GM21390 (cell line): ENCODE data around the gene CFTR.
"Not testable (repeated sequence)": the region's sequence is repeated elsewhere in the genome, so short reads cannot be mapped to it uniquely, and the experiment has no call there.

ENCODE experiments used
- ATAC-seq: cut with Tn5 transposase; IDR thresholded peaks from one replicate; pipeline ENCODE4 v1.9.1; 2021; ENCODE audit not compliant: unreplicated experiment

The CFTR gene

GRCh38 chr7:117683430-117684175, 203.8 kb downstream of the CFTR start:
- ATAC-seq, result no peak

DNA sequence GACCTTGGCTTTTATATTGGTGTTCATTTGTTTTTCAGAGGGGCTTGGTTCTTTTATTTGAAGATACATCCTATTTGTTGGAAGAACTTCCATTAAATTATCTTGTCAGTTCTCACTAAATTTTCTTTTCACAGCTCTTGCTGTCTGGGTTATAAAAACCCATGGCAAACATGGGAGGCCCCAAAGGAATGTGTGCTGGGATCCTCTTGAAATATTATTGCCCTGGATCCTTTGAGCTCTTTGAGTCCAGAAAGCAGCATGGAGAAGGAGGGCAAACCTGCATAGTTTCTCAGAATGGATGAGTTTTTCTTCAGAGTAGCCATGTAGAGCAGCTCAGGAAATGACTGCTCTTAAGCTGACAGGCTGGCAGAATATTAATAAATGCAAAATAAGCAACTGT, 206.0 kb downstream of the CFTR start:
- no peak for ATAC-seq

GRCh38 chr7:117686311-117686935, 206.6 kb downstream of the CFTR start:
- ATAC-seq, result no peak

GRCh38 chr7:117688126-117688525, 208.3 kb downstream of the CFTR start:
- no peak for ATAC-seq

DNA sequence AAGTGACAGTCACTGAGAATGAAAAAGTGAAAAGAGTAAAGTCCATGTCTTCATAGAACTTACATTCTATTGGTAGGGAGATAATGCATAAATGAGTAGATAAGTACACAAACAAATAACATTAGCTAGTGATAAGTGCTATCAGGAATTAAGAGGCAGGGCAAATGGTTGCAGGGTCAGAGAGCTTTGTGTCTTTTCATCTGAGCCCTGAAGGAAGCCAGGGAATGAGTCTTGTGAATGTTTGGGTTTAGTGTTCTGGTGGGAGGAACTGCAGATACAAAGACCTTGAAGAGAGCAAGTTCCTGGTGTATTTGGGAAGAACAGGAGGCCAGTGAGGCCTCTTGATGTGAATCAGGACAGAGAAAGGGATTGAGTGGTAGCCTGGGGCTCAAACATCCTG, 209.6 kb downstream of the CFTR start:
- no peak for ATAC-seq

DNA sequence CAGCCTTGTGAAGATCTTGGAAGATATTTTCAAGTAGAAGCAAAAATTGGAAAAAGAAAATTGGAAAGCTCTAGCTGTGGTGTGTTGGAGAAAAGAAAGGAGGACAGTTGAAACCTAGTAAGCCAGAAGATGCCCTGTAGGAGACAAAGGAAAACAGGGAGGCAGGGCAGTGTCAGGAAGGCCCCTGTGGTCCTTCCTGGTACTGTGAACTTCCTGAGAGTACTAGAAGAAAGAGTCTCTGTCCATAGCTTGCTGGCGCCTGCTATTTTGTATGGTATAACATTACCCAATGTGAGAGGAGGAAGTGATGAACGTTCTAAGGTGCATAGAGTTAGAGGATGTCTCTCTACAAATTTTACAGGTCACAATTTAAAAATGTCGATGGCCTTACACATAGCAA, 210.3 kb downstream of the CFTR start:
- ATAC-seq, result no peak

GRCh38 chr7:117692338-117692737, 212.5 kb downstream of the CFTR start:
- ATAC-seq, result no peak

DNA sequence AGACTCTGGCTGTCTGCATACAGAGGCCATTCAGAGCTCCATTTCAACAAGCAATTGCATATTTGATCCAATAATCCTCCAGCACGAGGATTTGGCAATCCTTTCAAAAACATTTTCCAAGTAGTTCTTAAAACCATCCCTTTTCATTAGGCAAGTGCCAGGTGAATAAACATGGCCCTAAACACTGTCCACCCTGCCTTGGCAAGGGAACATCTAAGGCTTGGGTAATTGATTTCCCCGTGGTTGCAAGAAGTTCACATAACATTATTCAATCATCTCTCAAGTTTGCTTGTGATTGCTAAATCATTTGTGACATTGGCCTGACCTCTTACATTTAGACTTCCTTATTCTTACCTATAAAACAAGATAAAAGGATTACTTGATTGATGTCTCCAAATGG, 218.2 kb downstream of the CFTR start:
- no peak for ATAC-seq

DNA sequence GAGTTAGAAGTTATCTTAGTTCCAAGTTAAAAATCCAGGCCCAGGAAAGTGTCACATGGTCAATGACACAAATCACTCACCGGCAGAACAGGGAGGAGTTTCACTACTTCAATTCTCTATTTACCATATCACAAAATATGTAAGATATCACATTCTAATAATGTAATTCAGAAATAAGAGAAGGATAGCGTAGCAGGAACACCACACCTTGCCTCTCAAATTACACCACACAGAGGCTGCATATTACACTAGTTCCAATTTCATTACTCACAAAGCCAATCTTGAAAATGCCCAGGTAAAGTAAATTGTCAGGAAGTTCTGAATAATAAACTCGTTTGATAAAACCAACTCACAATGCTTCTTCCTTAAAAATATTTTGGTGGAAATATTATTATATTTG, 224.2 kb downstream of the CFTR start:
- ATAC-seq, result no peak

- ATAC-seq, result no peak
Observed at GRCh38 chr7:117705630-117706029, 225.8 kb downstream of the CFTR start.

- no peak for ATAC-seq
Observed at GRCh38 chr7:117706210-117706609, 226.4 kb downstream of the CFTR start.

DNA sequence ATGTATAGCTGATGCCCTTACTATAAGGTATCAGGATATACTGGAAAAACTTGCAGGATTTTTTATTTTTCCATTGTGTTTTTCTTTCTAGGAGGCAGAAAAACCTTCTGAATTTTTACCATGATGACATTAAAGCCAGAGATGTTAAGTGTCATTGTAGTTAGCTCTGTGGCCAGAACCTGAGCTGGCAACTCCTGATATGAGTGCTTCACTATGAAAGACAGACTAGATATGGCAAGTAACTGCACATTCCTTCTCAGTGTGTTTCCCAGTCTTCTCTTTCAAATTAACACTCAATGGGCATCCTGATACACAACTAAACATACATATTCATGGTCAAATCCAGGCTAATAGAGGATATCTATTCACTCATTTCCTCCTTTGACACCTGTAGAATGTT, 227.3 kb downstream of the CFTR start:
- no peak for ATAC-seq

- not testable (repeated sequence) for ATAC-seq
Observed at GRCh38 chr7:117708173-117708572, 228.3 kb downstream of the CFTR start.

DNA sequence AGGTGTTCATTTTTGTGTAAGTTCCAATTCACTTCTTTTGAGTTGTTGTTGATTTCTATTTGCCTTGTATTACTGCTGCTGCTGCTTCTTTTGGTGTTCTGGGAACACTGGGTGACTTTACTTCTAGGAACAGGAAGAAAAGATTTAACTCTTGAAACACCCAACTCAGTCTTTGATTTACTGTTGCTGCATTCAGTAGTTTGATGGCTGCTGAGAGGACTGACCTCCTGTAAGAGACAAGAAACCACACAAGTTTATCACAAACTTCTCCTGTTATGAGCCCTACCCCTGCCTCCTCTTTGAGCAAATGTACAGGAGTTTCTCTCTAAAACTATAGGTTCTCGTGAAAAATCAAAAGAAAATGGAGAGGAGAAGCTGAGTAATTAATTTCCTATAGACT, 231.7 kb downstream of the CFTR start:
- no peak for ATAC-seq

DNA sequence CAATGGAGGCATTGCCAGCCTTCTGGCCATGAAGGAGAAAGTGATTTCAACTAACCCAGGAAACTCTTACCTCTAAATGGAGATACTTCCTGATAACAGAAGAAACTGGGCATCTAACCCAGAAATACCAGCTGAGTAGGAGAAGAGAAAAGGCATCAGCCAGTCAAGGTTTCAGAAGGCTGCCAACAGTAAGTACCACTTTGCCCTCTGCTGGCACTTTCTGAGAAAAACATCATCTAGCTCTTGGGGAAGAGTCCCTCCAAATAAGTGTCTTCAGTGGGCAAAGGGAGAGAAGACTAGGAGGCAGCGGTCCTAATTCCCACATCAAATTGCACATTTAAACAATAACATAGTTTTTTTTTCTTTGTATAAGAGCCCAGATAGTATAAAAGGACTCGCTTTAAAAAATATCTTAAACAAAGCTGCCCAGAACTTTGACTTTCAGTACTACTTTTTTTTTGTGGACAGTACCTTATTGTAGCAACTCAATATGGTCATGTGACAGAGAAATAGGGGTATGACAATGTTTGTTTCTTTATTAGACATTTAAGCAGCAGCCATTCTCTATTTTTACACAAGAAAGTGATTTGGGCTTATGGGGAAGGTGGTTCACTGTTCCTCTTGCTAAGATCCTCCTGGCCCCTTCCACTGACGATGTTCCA, 236.1 kb downstream of the CFTR start:
- ATAC-seq, result peak; percentile 83

DNA sequence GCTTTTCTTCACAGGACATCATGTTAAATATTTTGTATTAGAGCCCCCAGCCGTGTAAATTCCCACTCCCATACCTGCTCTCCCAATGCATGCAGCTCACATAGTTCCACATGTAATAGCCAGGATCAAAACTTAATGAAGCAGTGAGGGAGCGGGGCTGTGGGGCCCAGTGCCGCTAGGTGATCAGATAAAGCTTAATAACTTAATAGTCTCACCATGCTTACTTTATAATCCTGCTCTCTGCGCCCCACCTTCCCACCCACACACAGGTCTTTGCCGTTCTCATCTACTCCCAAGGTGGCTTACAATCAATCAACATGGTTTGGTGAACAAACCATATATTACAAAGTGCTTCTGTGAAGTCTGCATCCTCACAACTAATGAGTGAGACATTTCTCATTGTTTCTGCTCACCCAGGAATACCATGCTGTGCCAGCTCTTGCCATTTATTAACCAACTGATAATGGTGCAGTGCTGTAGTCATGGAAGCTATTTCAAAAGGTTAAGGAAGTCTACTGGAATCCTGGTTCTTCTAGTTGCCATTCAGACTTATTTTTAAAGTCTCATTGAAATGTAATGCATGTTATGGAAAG, 237.0 kb downstream of the CFTR start:
- no peak for ATAC-seq

DNA sequence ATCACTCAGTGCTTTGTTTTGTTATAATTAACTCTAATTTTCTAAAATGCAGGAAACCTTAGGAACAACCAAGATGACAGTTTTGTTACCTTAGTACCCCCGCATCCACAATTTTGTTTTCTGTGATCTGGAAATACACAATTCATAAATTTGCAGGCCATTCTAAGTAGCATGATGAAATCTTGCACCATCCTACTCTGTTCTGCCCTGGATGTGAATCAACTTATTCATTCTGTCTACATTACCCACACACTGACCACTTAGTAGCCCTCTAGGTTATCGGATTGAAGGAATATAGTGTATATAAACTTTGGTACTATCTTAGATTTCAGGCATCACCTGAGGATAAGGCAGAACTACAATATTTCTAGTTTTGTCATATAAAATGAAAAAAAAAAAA, 237.5 kb downstream of the CFTR start:
- ATAC-seq, result no peak
